GM20000 (cell line): ENCODE measurements around the gene CCK.

ENCODE experiments used
- DNase-seq: peaks from one replicate; pipeline ENCODE4 v3.0.0; 2012; ENCODE audit warnings: low spot score
- TF ChIP-seq, protein P1 (sequence below): IDR thresholded peaks from 2 replicates; pipeline ENCODE4 v1.5.1; 2012; ENCODE audit warnings: mild to moderate bottlenecking, control low read depth; ENCODE audit errors: extremely low read depth, missing control alignments

CCK gene

DNA sequence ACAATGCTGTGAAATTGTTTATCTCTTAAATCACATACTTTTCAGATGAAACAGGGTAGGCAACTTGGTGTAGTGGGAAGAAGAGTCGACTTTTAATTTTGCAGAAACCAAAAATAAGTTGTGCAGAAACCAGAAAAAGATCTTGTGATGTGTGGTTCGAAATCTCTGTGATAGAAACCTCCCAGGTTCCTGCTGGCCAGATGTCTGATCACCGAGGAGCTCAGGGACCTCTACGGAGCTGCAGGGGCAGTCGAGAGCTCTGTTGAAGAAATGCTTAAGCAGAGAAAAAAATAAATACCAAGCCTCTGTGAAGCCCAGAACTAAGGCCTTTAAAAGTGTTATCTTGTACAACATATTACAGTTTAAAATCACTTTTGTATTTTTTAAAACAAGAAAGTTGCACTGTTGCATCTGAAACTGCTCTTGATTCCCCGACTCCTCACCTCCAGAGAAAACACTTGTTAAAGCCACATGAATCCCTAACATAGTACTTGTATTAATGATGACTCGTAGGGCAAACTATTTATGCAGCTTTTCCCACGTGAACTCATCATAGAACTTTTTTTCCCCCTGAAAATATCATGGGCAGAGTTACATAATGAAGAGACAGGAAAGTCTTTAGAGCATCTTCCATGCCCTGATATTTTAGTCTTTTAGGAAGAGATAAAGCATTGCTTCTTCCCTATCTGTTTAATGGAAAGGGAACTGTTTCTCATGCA, 51.3 kb downstream of the CCK start:
- DNase-seq, result peak; percentile 73
- TF ChIP-seq, protein P1, sequence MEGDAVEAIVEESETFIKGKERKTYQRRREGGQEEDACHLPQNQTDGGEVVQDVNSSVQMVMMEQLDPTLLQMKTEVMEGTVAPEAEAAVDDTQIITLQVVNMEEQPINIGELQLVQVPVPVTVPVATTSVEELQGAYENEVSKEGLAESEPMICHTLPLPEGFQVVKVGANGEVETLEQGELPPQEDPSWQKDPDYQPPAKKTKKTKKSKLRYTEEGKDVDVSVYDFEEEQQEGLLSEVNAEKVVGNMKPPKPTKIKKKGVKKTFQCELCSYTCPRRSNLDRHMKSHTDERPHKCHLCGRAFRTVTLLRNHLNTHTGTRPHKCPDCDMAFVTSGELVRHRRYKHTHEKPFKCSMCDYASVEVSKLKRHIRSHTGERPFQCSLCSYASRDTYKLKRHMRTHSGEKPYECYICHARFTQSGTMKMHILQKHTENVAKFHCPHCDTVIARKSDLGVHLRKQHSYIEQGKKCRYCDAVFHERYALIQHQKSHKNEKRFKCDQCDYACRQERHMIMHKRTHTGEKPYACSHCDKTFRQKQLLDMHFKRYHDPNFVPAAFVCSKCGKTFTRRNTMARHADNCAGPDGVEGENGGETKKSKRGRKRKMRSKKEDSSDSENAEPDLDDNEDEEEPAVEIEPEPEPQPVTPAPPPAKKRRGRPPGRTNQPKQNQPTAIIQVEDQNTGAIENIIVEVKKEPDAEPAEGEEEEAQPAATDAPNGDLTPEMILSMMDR, result no peak

DNA sequence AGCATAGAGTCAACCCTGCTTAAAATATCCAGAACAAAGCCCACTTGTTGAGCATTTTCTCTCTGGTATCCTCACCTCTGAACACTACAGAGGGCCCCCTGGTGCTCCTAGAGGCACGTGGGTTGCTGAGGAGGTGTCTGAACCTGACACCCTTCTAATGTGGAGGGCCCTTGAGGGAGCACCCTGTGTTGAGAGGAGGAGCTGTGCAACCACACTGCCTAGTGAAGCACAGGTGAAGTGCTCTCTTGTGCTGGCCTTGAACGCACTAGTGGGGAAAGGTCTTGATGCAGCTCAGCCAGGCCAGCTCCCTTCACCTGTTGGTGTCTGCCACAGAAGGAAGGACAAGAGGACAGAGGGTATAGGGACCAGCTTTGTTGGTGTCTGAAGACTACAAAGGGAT, 51.9 kb downstream of the CCK start:
- DNase-seq, result peak; percentile 35
- TF ChIP-seq, protein P1, result no peak

DNA sequence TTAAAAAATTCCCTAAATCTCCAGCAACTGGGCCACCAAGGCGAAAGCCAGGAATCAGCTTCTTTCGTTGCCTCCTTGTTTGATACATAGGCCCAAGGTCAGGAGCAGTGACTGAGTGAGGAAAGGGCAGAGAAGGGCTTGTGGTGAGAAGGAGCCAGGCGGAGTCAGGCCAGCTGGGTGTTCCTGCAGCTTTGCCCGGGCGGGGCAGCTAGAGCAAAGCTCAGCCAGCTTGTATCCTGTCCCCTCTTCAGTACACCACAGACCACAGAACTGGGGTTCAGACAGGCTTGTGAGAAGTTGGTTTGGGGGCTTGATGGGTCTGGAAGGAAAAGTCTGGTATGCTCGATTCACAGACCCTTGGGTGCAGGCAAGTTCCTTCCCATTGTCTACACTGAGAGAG, 52.6 kb downstream of the CCK start:
- DNase-seq, result peak; percentile 39
- TF ChIP-seq, protein P1, result no peak

DNA sequence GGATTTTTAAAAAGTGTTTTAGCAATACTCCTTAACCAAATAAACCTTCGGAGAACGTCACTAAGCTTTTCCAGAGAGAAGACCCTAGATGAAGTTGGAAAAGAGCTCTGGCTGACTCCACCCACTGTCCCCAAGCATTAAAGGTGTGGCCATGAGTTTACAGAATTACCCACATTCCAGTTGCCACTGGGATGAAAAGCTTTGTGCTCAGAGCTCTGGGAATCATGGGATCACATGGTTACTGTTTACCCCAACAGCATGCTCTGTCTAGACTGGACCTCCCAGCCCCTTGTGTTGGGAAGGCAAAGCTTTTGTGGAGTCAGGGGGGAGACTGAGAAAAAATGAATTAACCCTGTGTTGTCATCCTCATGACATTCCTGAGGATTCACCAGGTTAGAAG, 55.3 kb downstream of the CCK start:
- no peak for DNase-seq
- TF ChIP-seq, protein P1, result no peak

DNA sequence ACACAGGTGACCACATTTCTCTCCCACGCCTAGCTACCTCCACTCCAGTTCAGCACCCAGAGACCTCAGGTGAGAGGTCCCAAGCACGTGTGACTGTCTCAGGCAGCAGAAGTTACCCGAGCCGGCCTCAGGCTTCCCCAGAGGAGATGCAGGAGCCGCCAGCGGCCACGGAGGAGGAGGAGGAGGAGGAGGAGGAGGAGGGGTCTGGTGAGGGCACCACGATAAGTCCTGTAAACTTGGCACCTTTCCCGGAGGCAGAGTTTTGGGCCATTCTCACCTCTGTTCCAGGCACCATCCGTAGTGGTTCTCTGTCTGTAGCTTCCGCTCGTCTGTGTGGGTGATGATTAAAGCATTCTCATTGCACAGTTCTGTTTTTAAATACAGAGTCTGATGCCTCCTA, 56.1 kb downstream of the CCK start:
- TF ChIP-seq, protein P1, result no peak

More for the DNA sequence above, 56.1 kb downstream of the CCK start:
- no peak for DNase-seq
